ENCODE measurements around the gene BCL2.

Gene BCL2

DNA sequence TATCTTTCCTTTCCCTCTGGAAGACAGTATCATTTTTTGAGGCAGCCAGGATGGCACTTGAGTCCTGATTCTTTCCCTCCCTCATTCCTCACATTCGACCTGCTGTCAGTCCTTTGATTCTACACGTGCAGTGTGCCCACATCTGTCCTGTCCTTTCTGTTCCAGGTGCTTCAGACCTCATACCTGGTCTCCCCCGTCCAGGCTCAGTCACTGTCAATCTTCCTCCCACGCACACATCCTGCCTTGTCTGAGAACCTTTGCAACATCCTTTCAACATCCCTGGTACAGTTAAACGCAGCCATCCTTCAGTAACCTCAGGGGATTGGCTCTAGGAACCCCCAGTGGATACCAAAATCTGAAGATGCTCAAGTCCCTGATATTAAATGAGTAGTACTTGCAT lies 10.1 kb downstream of the BCL2 start:
- no peak for DNase-seq (ENCODE audit: low read depth)

GRCh38 chr18:63307551-63308200 lies 11.9 kb downstream of the BCL2 start:
- peak; percentile 41 for DNase-seq (ENCODE audit: low read depth)

DNA sequence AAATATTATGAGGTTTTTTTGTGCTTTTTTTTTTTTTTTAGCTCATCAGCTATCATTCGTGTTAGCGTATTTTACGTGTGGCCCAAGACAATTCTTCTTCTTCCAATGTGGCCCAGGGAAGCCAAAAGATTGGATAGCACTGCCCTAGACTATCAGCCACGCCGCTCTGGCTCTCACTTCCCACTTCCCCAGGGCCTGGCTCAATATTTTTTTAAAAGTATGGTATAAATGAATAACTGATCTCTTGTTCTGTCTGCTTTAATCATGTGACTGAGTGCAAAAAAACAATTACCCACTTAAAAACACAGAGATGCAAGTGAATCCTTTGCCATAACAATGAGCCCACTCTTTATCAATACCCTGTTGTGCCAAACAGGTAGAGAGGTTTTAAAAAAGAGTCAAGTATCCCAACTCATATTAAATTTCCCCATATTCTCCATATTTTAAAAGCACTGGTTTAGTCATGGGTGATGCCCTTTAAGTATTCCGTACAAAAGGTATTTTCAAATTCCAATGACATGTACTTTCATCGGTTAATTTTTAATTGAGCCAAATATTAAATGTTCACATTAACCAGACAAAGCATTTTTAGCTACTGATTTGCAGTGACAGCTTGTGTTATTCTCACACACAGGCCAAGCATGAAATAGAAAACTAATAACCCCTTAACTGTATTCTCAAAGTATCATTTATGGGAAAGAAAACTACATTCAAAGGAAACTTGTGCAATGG lies 12.6 kb downstream of the BCL2 start:
- no peak for DNase-seq (ENCODE audit: low read depth)

DNA sequence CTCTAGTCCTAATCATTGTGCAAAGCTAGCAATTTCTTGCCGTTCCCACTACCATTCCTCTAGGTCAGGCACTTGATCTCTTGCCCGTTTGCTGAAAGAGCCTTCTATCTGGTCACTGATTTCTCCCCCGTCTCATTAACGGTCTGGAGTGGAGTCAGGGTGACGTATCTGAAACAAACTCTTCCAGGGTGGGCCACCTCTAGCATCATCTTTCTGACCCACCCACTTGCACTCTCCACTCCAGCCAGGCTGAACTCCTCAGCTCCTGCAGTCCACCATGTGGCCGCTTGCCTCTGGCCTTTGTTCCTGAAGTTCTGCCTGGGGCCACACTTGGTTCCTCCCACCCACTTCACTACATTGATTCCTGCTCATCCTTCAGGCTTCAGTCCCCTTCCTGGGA lies 13.3 kb downstream of the BCL2 start:
- DNase-seq (ENCODE audit: low read depth): no peak

DNA sequence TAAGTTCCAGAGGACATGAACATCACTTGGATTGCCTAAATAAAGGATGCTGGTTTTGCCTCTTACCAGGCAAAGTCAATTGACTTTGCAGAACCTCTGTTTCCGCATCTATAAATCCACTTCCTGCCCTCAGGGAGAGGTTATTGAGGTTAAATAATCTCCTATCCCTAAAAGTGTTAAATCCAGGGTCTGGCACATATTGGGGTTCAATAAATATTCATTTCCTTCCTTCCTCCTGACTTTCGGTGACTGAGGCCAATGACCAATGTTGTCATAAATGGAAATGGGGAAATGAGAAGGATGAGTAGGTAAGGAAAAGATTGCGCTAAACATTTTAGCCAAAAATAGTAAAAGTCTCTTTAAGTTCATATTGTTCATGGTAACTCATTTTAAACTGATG lies 16.0 kb downstream of the BCL2 start:
- DNase-seq (ENCODE audit: low read depth): no peak

DNA sequence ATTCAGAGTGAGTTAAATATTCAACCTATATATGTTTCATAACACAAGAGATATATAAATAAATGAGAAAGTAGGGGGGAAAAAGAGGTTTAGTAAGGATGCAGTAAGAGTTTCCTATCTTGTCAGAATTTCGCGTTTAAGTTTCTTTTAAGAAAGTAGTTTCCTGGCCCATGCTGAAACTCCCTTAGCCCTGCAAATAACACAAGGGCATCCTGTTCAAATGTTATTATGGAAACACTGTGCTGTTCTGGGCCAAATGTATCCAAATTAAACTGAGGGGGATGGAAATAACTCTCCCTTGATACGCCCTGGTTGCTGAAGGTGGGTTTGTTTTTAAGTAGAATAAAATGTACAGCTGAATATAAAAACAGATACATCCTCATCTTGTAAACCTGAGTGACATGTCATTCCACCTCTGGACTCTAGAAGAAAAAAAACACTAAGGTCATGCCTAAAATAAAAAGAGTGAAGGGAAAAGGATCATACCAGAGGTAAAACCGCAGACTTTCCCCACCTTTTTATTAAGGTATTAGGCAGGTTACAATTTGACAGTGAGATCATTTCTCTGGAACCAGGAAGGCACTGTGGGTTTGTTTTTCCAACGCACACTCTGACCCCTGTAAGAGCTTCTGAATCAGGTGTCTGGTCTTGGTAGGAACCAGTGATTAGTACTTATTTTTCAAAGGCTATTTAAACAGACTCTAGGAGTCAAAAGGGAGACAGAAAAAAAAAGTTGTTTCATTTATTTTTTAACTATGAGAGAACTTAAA lies 16.7 kb downstream of the BCL2 start:
- DNase-seq (ENCODE audit: low read depth): no peak

- no peak for DNase-seq (ENCODE audit: low read depth)
Measured at GRCh38 chr18:63302220-63302619, 17.3 kb downstream of the BCL2 start.

GRCh38 chr18:63301434-63301833 lies 18.1 kb downstream of the BCL2 start:
- no peak for DNase-seq (ENCODE audit: low read depth)

DNA sequence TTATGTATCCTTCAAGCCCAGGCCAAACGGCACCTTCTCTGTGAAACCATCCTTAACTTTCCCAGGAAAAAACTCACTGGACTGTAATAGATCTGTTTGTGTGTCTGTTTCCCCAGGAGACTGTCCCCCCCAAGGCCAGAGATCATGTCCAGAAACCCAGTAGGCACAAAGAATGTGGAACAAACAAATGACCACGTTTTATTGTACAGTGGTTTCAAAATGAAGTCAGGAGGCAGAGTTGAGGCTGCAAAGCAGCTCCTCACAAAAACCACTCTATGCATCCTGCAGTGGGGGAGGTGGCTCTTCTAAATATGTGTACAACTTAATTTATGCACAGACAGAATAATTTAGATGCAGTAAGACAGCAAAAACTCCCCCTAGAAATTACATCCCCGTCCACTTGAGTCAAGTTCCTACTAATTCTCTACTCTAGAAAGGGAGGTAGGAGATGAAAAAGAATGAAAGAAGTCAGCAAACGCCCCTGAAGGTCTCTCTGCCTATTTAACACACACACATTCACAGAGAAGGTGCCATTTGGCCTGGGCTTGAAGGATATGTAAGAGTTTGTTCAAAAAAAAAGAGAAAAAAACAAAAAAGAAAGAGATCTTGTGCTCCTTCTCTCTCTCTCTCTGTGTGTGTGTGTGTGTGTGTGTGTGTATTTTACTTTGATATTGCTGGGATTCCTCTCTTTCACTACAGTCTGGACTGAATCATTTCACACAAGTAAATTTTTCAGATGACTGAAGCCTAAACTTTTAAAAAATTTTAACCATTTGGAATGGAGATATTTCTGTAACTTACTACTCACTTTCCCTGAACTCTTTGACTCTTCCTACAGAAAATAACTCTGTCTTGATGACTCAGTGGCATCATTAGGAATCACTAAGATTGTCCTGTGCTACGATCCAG lies 19.5 kb downstream of the BCL2 start:
- peak; percentile 70 for DNase-seq (ENCODE audit: low read depth)

GRCh38 chr18:63298400-63299365 lies 20.9 kb downstream of the BCL2 start:
- no peak for DNase-seq (ENCODE audit: low read depth)

- no peak for DNase-seq (ENCODE audit: low read depth)
Measured at GRCh38 chr18:63297687-63298399, 21.7 kb downstream of the BCL2 start.

DNA sequence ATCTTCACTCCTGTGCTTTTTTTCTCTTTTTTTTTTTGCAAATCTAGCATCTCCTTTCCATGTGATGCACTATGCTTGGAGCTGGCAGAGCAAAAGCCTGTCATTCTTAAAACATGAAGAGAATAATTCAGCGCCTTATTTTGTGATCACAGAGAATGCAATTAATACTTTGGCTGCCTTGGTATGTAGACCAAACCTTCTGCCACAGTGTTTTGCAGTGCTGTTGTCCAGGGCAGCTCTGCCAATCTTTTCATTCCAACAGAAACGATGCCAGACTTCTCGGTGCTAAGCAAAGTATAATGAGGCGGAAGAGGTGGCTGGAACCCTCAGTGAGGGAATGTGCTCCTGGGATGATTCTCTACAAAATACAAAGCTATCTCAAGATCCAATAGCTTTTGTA lies 25.6 kb downstream of the BCL2 start:
- no peak for DNase-seq (ENCODE audit: low read depth)

GRCh38 chr18:63292831-63293683 lies 26.5 kb downstream of the BCL2 start:
- no peak for DNase-seq (ENCODE audit: low read depth)

- no peak for DNase-seq (ENCODE audit: low read depth)
Measured at GRCh38 chr18:63291278-63291677, 28.3 kb downstream of the BCL2 start.

DNA sequence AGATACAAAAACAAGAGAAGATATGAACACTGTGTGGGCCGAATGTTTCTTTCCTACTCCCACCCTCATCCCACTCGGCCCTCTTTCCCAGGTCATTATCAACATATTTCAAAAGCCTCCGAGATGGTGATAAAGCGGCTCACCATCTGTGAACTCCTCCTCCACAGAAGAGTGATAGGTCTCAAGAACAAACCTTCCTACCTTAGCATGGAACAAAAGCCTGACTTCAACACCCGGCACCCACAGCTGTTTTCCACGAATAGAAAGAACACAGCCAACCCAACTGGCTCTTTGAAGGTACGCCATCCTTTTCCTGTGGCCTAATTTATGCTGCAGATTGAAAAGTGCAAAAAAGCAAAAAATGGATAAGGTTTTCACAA lies 28.8 kb downstream of the BCL2 start:
- no peak for DNase-seq (ENCODE audit: low read depth)

DNA sequence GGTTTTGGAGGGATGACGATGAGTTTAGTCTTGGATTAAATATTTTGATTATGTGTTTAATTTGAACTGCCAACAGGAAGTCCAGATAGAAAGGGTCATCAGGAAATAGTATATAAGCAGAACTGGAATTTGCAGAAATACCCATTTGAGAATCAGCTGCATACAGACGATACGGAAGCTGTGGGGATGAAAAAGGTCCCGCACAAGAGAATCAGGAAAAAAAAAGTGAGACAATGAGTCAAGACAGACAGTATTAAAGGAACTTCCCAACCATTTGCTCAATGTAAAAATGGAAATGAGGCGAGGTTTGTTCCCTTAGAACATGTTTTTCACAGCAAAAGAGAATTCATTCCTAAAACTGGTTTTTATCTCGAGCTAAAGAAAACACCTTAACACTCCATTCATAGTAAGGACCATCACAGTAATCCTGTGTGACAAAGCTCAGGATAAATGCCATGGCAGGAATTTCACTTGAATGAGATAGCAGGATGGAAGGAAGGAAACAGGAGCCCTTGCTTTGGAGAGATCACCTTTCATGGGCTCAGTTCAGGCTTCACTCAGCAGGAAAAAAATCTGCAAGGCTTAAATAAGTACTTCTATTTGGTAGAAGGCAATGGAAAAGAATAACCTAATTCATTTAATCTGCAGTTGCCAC lies 29.3 kb downstream of the BCL2 start:
- DNase-seq (ENCODE audit: low read depth): no peak

- DNase-seq (ENCODE audit: low read depth): no peak
Measured at GRCh38 chr18:63288311-63288710, 31.3 kb downstream of the BCL2 start.

DNA sequence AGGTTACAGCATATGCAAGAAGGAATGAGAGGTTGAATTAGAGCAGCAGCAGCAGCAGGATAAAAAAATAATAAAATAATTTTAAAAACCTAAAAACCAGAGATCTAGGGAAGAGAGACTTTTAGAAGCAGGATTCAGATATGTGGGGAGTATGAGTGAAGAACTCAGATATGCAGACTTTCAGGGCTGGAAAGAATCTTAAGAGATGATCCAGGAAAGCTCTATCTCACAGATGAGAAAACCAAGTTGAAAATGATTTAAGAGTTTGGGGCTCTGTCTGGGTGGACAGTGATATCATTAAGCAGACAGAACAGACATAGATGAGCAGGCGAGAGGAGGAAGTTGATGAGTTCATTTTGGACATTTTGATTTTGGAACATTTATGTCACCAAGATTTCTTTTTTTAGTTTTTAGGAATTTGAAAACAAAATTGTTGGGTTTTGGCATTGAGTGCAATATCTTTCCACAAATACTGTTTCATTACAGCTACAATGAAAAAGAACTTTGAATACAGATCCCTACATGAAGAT lies 31.8 kb downstream of the BCL2 start:
- DNase-seq (ENCODE audit: low read depth): no peak

DNA sequence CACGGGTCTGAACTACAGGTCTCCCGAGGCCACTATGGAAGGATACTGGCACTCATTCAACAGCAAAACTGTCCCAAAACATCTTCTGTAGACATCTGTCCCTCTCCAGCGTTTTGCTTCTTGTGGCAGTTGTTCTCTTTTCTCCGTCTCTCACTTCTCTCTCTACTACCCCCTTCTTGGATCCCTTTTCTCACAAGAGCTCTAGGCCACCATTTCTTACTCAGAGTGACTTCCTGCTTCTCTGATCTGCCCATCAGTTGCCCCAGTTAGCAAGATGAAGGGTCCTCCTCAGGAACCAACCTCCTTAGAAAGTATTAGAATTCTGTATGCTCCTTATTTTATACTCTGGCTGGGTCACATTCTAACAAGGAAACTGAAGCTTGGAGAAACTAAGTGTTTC lies 32.6 kb downstream of the BCL2 start:
- no peak for DNase-seq (ENCODE audit: low read depth)
